Measurements from ENCODE around the gene GULP1. TPM values are rescaled to one million over a fixed set of nuclear protein-coding genes. Genes with fewer than 3 reads are reported as not detected.

The GULP1 gene
- polyA plus RNA-seq, 1 donor (not counting 4 experiments of a cell fraction or from before 2014, with no cell fraction given): 11.7 TPM

DNA sequence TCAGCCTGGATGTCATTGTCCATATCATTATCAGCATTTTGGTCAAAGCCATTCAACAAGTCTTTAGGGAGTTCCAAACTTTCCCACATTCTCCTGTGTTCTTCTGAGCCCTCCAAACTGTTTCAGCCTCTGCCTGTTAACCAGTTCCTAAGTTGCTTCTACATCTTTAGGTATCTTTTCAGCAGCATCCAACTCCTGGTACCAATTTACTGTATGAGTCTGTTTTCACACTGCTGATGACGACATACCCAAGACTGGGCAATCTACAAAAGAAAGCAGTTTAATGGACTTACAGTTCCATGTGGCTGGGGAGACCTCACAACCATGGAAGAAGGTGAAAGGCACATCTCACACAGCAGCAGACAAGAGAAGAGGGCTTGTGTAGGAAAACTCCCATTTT lies 94.2 kb downstream of the GULP1 start:
- dilution Hi-C loops (cut with MboI; ENCODE audit: extremely low pct_ligation_motif_present, low sequenced_read_pairs): no loop called here

DNA sequence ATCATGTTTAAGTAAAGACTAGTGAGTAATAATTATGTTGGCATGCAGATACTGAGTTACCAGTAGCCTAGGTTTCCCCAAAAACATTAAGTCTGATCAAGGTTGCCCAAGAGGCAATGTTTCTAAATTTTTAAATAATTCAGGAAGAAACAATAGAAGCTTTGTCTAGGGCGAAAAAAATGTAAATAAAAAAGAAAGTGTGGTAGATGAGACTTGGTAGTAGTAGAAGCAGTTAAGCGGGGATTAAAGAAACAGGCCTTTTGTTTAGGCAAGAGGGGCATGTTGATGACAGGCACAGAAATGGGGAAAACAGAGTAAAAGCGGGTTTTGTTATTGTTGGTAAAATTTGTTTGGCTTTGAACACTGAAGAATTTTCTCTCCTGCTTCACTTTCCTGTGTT lies 97.2 kb downstream of the GULP1 start:
- DNase-seq (ENCODE audit: low read depth, low spot score) (no peak), FAIRE-seq (no peak)
- H3K4me1 ChIP-seq (ENCODE audit: control insufficient read depth, extremely low read depth, insufficient read depth, low read length): no peaks in the 10 kb centered on the region
- dilution Hi-C loops (cut with MboI; ENCODE audit: extremely low pct_ligation_motif_present, low sequenced_read_pairs): no loop called here
- no peaks in the 10 kb centered on the region for H3K36me3 ChIP-seq (ENCODE audit: control insufficient read depth in 2 of 2, extremely low read depth in 1 of 2, insufficient read depth in 2 of 2, low read length in 2 of 2)
- no peaks in the 10 kb centered on the region for H3K27me3 ChIP-seq (ENCODE audit: control insufficient read depth, extremely low read depth, insufficient read depth, low read length)
- no peaks in the 10 kb centered on the region for H4K20me1 ChIP-seq (ENCODE audit: control insufficient read depth, extremely low read depth, insufficient read depth, low read length)
- H3K4me3 ChIP-seq (ENCODE audit: control insufficient read depth in 2 of 3, extremely low read depth in 1 of 3, insufficient read depth in 2 of 3, low read depth in 1 of 3, low read length in 3 of 3): no peak overlapping the region
- no peak overlapping the region for H3K9ac ChIP-seq (ENCODE audit: control insufficient read depth, extremely low read depth, insufficient read depth, low read length)
- H3K9me1 ChIP-seq (ENCODE audit: control insufficient read depth, extremely low read depth, insufficient read depth, low read length): no peaks in the 10 kb centered on the region
- no peak overlapping the region for H2AFZ ChIP-seq (ENCODE audit: control insufficient read depth, low read length)
- no peaks in the 10 kb centered on the region for H3K79me2 ChIP-seq (ENCODE audit: control insufficient read depth, insufficient read depth, low read length)
- peaks cover 2% of the 10 kb centered on the region for H3K9me3 ChIP-seq (ENCODE audit: control insufficient read depth, low read depth, low read length)
- no peak overlapping the region for H3K4me2 ChIP-seq (ENCODE audit: control insufficient read depth, extremely low read depth, insufficient read depth, low read depth, low read length)
- TF ChIP-seq EZH2 (IDR thresholded peaks at IDR 0.05; ENCODE audit: low read length) (no peak), CTCF (optimal IDR thresholded peaks at IDR 0.05 in 1 of 3, IDR thresholded peaks at IDR 0.05 in 1 of 3, conservative IDR thresholded peaks at IDR 0.05 in 1 of 3; ENCODE audit: extremely low read depth in 1 of 3, insufficient read depth in 2 of 3, low read length in 3 of 3) (no peak)
- H3K27ac ChIP-seq (ENCODE audit: control insufficient read depth, insufficient read depth, low read length): no peak overlapping the region

More for the DNA sequence above, 94.2 kb downstream of the GULP1 start:
- Histone ChIP-seq H3K4me1 (ENCODE audit: control insufficient read depth, extremely low read depth, insufficient read depth, low read length) (peaks cover 14% of the 10 kb centered on the region), H3K36me3 (ENCODE audit: control insufficient read depth in 2 of 2, extremely low read depth in 1 of 2, insufficient read depth in 2 of 2, low read length in 2 of 2) (no peaks in the 10 kb centered on the region), H3K4me2 (ENCODE audit: control insufficient read depth, extremely low read depth, insufficient read depth, low read depth, low read length) (no peak overlapping the region), H4K20me1 (ENCODE audit: control insufficient read depth, extremely low read depth, insufficient read depth, low read length) (no peaks in the 10 kb centered on the region), H3K79me2 (ENCODE audit: control insufficient read depth, insufficient read depth, low read length) (no peaks in the 10 kb centered on the region), H3K4me3 (ENCODE audit: control insufficient read depth in 2 of 3, extremely low read depth in 1 of 3, insufficient read depth in 2 of 3, low read depth in 1 of 3, low read length in 3 of 3) (no peak overlapping the region), H3K9ac (ENCODE audit: control insufficient read depth, extremely low read depth, insufficient read depth, low read length) (no peak overlapping the region), H3K9me1 (ENCODE audit: control insufficient read depth, extremely low read depth, insufficient read depth, low read length) (no peaks in the 10 kb centered on the region), H3K9me3 (ENCODE audit: control insufficient read depth, low read depth, low read length) (peaks cover 2% of the 10 kb centered on the region), H3K27me3 (ENCODE audit: control insufficient read depth, extremely low read depth, insufficient read depth, low read length) (no peaks in the 10 kb centered on the region), H3K27ac (ENCODE audit: control insufficient read depth, insufficient read depth, low read length) (no peak overlapping the region), H2AFZ (ENCODE audit: control insufficient read depth, low read length) (no peak overlapping the region)
- TF ChIP-seq EZH2 (IDR thresholded peaks at IDR 0.05; ENCODE audit: low read length) (no peak), CTCF (optimal IDR thresholded peaks at IDR 0.05 in 1 of 3, IDR thresholded peaks at IDR 0.05 in 1 of 3, conservative IDR thresholded peaks at IDR 0.05 in 1 of 3; ENCODE audit: extremely low read depth in 1 of 3, insufficient read depth in 2 of 3, low read length in 3 of 3) (no peak)
- DNase-seq (ENCODE audit: low read depth, low spot score) (no peak), FAIRE-seq (no peak)
